ENCODE results near the gene INSL3. TPM values are rescaled to one million over a fixed set of nuclear protein-coding genes. Genes with fewer than 3 reads are reported as not detected.

INSL3 gene
- total RNA-seq, 1 experiment from 2014 or later = 0.57 TPM

DNA sequence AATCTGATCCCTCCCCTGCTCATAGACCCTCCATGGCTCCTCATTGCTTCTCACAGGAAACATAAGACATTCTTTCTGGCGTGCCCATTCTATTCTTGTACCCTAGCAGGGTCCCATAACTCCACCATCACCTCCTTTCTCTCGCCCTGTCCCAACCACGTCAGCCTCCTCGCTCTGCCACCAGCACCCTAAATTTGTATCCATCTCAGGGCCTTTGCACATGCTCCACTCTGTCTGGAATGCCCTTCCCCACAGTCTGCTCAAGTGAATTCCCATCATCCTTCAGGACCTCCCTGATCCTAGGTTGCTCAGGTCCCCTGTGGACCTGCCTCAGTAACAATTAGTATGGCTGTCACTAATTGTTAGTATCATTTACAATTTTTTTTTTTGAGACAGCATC is 15.9 kb downstream of the INSL3 start:
- Histone ChIP-seq H3K27ac (ENCODE audit: low read length) (no peak overlapping the region), H3K36me3 (ENCODE audit: control insufficient read depth, insufficient read depth, low read length) (no peaks in the 10 kb centered on the region), H3K27me3 (ENCODE audit: control insufficient read depth, insufficient read depth, low read length) (no peaks in the 10 kb centered on the region), H3K4me1 (ENCODE audit: control insufficient read depth, insufficient read depth, low read length) (no peaks in the 10 kb centered on the region), H3K9me3 (ENCODE audit: control insufficient read depth, insufficient read depth, low read depth, low read length) (no peaks in the 10 kb centered on the region), H3K4me3 (ENCODE audit: low read depth in 2 of 2, low read length in 2 of 2) (no peak overlapping the region)
- intact Hi-C loops (cut with micrococcal nuclease; ENCODE audit: unreplicated experiment) (no loop called here), in situ Hi-C loops (cut with HindIII; ENCODE audit: low pct_unique_long_range_greater_than_20kb, low sequenced_read_pairs) (no loop called here)
- ATAC-seq (no peak), DNase-seq (ENCODE audit: low read depth, low spot score) (no peak)
- CTCF ChIA-PET = no interaction called here
- POLR2A ChIA-PET = interaction anchor here (0.7 kb wide), 1 partner anchor 128 kb away, joined by 4 read pairs; no protein-coding TSS in a partner anchor
- no TSS peak for BruUV-seq (replicated peaks)
- TF ChIP-seq CTCF (IDR thresholded peaks at IDR 0.05) (no peak), POLR2AphosphoS5 (IDR thresholded peaks at IDR 0.05; ENCODE audit: low read depth, low read length) (no peak), SIN3A (IDR thresholded peaks at IDR 0.05; ENCODE audit: borderline replicate concordance, insufficient read depth, low read depth, low read length) (no peak), TCF7L2 (IDR thresholded peaks at IDR 0.05; ENCODE audit: low read depth, low read length) (no peak)
- TF ChIP-seq, protein P1, sequence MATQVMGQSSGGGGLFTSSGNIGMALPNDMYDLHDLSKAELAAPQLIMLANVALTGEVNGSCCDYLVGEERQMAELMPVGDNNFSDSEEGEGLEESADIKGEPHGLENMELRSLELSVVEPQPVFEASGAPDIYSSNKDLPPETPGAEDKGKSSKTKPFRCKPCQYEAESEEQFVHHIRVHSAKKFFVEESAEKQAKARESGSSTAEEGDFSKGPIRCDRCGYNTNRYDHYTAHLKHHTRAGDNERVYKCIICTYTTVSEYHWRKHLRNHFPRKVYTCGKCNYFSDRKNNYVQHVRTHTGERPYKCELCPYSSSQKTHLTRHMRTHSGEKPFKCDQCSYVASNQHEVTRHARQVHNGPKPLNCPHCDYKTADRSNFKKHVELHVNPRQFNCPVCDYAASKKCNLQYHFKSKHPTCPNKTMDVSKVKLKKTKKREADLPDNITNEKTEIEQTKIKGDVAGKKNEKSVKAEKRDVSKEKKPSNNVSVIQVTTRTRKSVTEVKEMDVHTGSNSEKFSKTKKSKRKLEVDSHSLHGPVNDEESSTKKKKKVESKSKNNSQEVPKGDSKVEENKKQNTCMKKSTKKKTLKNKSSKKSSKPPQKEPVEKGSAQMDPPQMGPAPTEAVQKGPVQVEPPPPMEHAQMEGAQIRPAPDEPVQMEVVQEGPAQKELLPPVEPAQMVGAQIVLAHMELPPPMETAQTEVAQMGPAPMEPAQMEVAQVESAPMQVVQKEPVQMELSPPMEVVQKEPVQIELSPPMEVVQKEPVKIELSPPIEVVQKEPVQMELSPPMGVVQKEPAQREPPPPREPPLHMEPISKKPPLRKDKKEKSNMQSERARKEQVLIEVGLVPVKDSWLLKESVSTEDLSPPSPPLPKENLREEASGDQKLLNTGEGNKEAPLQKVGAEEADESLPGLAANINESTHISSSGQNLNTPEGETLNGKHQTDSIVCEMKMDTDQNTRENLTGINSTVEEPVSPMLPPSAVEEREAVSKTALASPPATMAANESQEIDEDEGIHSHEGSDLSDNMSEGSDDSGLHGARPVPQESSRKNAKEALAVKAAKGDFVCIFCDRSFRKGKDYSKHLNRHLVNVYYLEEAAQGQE (IDR thresholded peaks at IDR 0.05; ENCODE audit: insufficient read depth in 1 of 2, low read depth in 2 of 2, low read length in 1 of 2) = no peak

DNA sequence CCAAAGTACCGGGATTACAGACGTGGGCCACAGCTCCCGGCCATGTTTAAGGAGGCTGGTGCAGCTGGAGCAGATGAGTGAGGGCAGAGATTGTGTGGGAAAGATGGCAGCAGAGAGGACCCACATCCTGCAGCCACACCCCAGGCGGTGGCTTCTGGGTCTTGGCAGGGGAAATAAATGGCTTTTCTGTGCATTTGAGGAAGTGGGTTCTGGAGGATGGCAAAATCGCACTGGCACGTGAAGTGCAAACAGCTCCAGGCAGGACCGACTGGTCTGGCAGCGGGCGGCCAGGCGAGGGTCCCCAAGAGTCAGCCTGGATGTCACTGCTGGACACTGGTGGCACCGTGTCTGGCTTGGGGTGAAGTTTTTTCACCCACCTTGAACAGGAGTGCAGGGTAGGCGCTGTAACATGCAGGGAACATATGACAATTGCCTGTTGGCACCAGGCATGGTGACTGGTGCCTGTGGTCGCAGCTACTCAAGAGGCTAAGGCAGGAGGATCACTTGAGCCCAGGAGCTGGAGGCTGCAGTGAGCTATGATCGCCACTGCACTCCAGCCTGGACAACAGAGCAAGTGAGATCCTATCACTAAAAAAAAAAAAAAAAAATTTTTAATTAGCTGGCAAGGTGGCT is 17.9 kb downstream of the INSL3 start:
- Histone ChIP-seq H3K36me3 (ENCODE audit: control insufficient read depth, insufficient read depth, low read length) (no peaks in the 10 kb centered on the region), H3K27me3 (ENCODE audit: control insufficient read depth, insufficient read depth, low read length) (no peaks in the 10 kb centered on the region), H3K27ac (ENCODE audit: low read length) (no peak overlapping the region), H3K9me3 (ENCODE audit: control insufficient read depth, insufficient read depth, low read depth, low read length) (no peaks in the 10 kb centered on the region), H3K4me3 (ENCODE audit: low read depth in 2 of 2, low read length in 2 of 2) (no peak overlapping the region), H3K4me1 (ENCODE audit: control insufficient read depth, insufficient read depth, low read length) (no peaks in the 10 kb centered on the region)
- ChIA-PET POLR2A (no interaction called here), CTCF (interaction anchor here (0.6 kb wide), 1 partner anchor 97 kb away, joined by 3 read pairs; no protein-coding TSS in a partner anchor)
- intact Hi-C loops (cut with micrococcal nuclease; ENCODE audit: unreplicated experiment) = no loop called here
- BruUV-seq (replicated peaks) = no TSS peak
- ATAC-seq = no peak
- in situ Hi-C loops (cut with HindIII; ENCODE audit: low pct_unique_long_range_greater_than_20kb, low sequenced_read_pairs) = no loop called here
- TF ChIP-seq TCF7L2 (IDR thresholded peaks at IDR 0.05; ENCODE audit: low read depth, low read length) (no peak), POLR2AphosphoS5 (IDR thresholded peaks at IDR 0.05; ENCODE audit: low read depth, low read length) (no peak), CTCF (IDR thresholded peaks at IDR 0.05) (no peak), SIN3A (IDR thresholded peaks at IDR 0.05; ENCODE audit: borderline replicate concordance, insufficient read depth, low read depth, low read length) (no peak)
- TF ChIP-seq, protein P1 (IDR thresholded peaks at IDR 0.05; ENCODE audit: insufficient read depth in 1 of 2, low read depth in 2 of 2, low read length in 1 of 2) = no peak
- DNase-seq (ENCODE audit: low read depth, low spot score) = no peak
